ENCODE measurements around the gene BNC1.

Gene BNC1

GRCh38 chr15:83288381-83288801 lies 3.9 kb upstream of the BNC1 start:
- TF ChIP-seq, protein P1, sequence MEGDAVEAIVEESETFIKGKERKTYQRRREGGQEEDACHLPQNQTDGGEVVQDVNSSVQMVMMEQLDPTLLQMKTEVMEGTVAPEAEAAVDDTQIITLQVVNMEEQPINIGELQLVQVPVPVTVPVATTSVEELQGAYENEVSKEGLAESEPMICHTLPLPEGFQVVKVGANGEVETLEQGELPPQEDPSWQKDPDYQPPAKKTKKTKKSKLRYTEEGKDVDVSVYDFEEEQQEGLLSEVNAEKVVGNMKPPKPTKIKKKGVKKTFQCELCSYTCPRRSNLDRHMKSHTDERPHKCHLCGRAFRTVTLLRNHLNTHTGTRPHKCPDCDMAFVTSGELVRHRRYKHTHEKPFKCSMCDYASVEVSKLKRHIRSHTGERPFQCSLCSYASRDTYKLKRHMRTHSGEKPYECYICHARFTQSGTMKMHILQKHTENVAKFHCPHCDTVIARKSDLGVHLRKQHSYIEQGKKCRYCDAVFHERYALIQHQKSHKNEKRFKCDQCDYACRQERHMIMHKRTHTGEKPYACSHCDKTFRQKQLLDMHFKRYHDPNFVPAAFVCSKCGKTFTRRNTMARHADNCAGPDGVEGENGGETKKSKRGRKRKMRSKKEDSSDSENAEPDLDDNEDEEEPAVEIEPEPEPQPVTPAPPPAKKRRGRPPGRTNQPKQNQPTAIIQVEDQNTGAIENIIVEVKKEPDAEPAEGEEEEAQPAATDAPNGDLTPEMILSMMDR (IDR thresholded peaks at IDR 0.05; ENCODE audit: control insufficient read depth, insufficient read depth, low read depth, low read length, missing control alignments), result no peak
- DNase-seq (ENCODE audit: low read depth), result no peak
- no peak overlapping the region for H3K4me3 ChIP-seq (ENCODE audit: control insufficient read depth, low read depth, low read length)

DNA sequence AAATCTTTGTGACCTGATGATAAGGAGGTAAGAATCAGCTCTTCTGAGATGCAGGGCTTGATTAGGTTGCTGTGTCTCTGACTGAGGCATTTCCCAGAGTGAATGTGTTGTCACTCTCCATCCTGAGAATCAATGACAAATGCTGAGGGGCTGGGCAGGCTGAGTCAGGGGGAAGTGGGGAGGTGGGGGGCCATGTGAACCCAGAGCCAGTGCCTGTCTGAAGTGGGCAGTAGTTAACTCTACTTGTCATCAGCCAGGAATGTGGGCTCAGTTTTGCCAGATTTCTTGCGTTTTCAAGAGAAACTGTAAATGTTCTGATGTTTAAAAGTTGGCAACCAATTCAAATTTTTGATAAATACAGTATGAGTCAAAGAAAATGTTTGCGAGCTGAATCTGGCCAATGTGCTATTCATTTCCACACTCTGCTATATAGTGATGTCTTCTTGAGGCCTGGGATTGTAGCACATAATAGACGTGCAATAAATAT lies 3.1 kb upstream of the BNC1 start:
- H3K4me3 ChIP-seq (ENCODE audit: control insufficient read depth, low read depth, low read length), result no peak overlapping the region
- peak; percentile 96 for DNase-seq (ENCODE audit: low read depth)
- TF ChIP-seq, protein P1 (IDR thresholded peaks at IDR 0.05; ENCODE audit: control insufficient read depth, insufficient read depth, low read depth, low read length, missing control alignments), result no peak

GRCh38 chr15:83285979-83286553 lies 1.6 kb upstream of the BNC1 start:
- H3K4me3 ChIP-seq (ENCODE audit: control insufficient read depth, low read depth, low read length), result no peak overlapping the region
- TF ChIP-seq, protein P1 (IDR thresholded peaks at IDR 0.05; ENCODE audit: control insufficient read depth, insufficient read depth, low read depth, low read length, missing control alignments), result no peak

GRCh38 chr15:83285284-83285978 lies 967 bp upstream of the BNC1 start:
- H3K4me3 ChIP-seq (ENCODE audit: control insufficient read depth, low read depth, low read length), result no peak overlapping the region
- TF ChIP-seq, protein P1 (IDR thresholded peaks at IDR 0.05; ENCODE audit: control insufficient read depth, insufficient read depth, low read depth, low read length, missing control alignments), result no peak
- no peak for DNase-seq (ENCODE audit: low read depth)

More at GRCh38 chr15:83285979-83286553, 1.6 kb upstream of the BNC1 start:
- peak; percentile 75 for DNase-seq (ENCODE audit: low read depth)

GRCh38 chr15:83283813-83284558 lies 478 bp downstream of the BNC1 start:
- TF ChIP-seq, protein P1 (IDR thresholded peaks at IDR 0.05; ENCODE audit: control insufficient read depth, insufficient read depth, low read depth, low read length, missing control alignments), result no peak
- H3K4me3 ChIP-seq (ENCODE audit: control insufficient read depth, low read depth, low read length), result peak overlapping the region; percentile 71
- DNase-seq (ENCODE audit: low read depth), result no peak

DNA sequence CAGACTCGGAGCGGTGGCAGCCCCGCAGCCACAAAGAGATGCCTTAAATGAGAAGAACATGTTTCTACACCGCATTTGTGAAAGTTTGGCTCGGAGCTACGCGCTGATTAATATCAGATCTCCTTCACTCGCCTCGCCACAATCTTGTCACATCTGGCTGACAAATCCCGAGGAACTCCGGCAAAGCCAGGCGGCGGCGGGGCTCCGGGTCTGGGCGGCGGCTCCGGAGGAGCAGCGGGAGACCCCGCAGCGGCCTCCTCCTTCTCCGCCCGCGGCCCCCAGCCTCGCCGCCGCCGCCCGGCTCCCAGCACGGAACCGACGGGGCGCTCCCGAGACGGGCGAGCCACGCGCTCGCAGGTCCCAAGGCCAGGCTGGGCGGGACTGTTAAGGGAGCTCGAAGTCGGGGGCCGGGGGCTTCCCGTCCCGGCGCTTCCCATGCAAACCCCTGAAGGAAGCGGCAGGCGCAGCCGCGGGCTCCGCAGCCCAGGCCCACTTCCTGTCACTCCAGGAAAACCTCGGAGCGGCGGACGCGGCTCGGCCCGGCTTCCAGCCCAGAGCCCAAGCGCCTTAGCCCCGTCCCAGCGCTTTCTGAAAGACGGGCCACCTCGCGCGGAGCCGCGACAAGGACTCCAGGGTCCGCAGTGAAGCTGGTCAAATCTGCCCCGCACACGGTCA lies 1.2 kb downstream of the BNC1 start:
- H3K4me3 ChIP-seq (ENCODE audit: control insufficient read depth, low read depth, low read length), result peak overlapping the region; percentile 71
- TF ChIP-seq, protein P1 (IDR thresholded peaks at IDR 0.05; ENCODE audit: control insufficient read depth, insufficient read depth, low read depth, low read length, missing control alignments), result no peak
- DNase-seq (ENCODE audit: low read depth), result no peak

Data from AG09309 (cell line).